Measurements from ENCODE around the gene STK32B. TPM values are rescaled to one million over a fixed set of nuclear protein-coding genes. Genes with fewer than 3 reads are reported as not detected.

The STK32B gene
- total and polyA plus RNA-seq, 2 of the 4 experiments (the other 2 are of a cell fraction) = 5.5 to 6.3 TPM

GRCh38 chr4:5300283-5300682, 249.0 kb downstream of the STK32B start:
- no peaks in the 10 kb centered on the region for H4K20me1 ChIP-seq (ENCODE audit: insufficient read depth, low read length)
- H4K8ac ChIP-seq (ENCODE audit: low read depth in 2 of 2, low read length in 2 of 2) = no peak overlapping the region
- dilution Hi-C loops (cut with HindIII; ENCODE audit: low sequenced_read_pairs, unreplicated experiment) (no loop called here), intact Hi-C loops (cut with micrococcal nuclease) (no loop called here), in situ Hi-C loops (cut with MboI; ENCODE audit: low sequenced_read_pairs) (no loop called here)
- H2BK5ac ChIP-seq (ENCODE audit: low read depth, low read length, poor library complexity, severe bottlenecking) = no peak overlapping the region
- no peak for ATAC-seq (ENCODE audit: low read depth)
- no peak overlapping the region for H3K18ac ChIP-seq (ENCODE audit: low read depth, low read length)
- H3K9ac ChIP-seq (ENCODE audit: low read depth, low read length) = no peak overlapping the region
- no peak overlapping the region for H3K4ac ChIP-seq (ENCODE audit: low read depth, low read length)
- H3K9me1 ChIP-seq (ENCODE audit: insufficient read depth, low read length) = no peaks in the 10 kb centered on the region
- no peaks in the 10 kb centered on the region for H3K79me1 ChIP-seq (ENCODE audit: low read depth in 1 of 2, low read length in 2 of 2)
- no peak for DNase-seq
- H2AK9ac ChIP-seq (replicated peaks; ENCODE audit: low read depth, low read length, poor library complexity) = no peak overlapping the region
- BruUV-seq (replicated peaks) = no TSS peak
- H2AFZ ChIP-seq (replicated peaks; ENCODE audit: low read length, poor library complexity) = no peak overlapping the region
- POLR2A ChIA-PET (ENCODE audit: unreplicated experiment) = no interaction called here
- H2BK15ac ChIP-seq (ENCODE audit: low read depth, low read length) = no peak overlapping the region
- H3K4me3 ChIP-seq (ENCODE audit: insufficient read depth, low read depth, low read length) = no peak overlapping the region
- no peaks in the 10 kb centered on the region for H3K4me1 ChIP-seq (ENCODE audit: control insufficient read depth, insufficient read depth, low read length)
- CTCF ChIA-PET = no interaction called here
- H3K56ac ChIP-seq (ENCODE audit: extremely low read depth, insufficient read depth, low read length) = no peak overlapping the region
- H3K4me2 ChIP-seq (ENCODE audit: low read depth, low read length) = no peak overlapping the region
- H3K23ac ChIP-seq (ENCODE audit: low read depth, low read length) = no peak overlapping the region
- no peak overlapping the region for H4K5ac ChIP-seq (ENCODE audit: low read depth, low read length)
- H3K27me3 ChIP-seq (ENCODE audit: control insufficient read depth, insufficient read depth, low read length) = no peaks in the 10 kb centered on the region
- no peaks in the 10 kb centered on the region for H3K9me3 ChIP-seq (ENCODE audit: control insufficient read depth, insufficient read depth, low read length)
- no peak overlapping the region for H4K91ac ChIP-seq (ENCODE audit: insufficient read depth, low read depth, low read length)
- no peaks in the 10 kb centered on the region for H3K36me3 ChIP-seq (ENCODE audit: control insufficient read depth, insufficient read depth, low read length)
- H2BK120ac ChIP-seq (ENCODE audit: low read depth, low read length) = no peak overlapping the region
- H3K27ac ChIP-seq (ENCODE audit: insufficient read depth, low read length) = no peak overlapping the region
- H3K14ac ChIP-seq (replicated peaks; ENCODE audit: low read depth, low read length) = no peak overlapping the region
- TF ChIP-seq RFX5 (IDR thresholded peaks at IDR 0.05; ENCODE audit: low read depth, low read length) = no peak
- no peak for TF ChIP-seq ELK1 (IDR thresholded peaks at IDR 0.05; ENCODE audit: borderline replicate concordance, low read depth, low read length)
- no peak for TF ChIP-seq RCOR1 (IDR thresholded peaks at IDR 0.05; ENCODE audit: insufficient replicate concordance, low read length)
- no peak overlapping the region for H2AK5ac ChIP-seq (ENCODE audit: low read depth, low read length)
- H2BK20ac ChIP-seq (ENCODE audit: low read depth, low read length) = no peak overlapping the region
